DMS153 treated with DMSO at 0.1 percent for 48 hours (cell line): Measurements from ENCODE around the gene CTXND1.
A peak's percentile ranks its signal among the peaks of the same experiment; 100 is the strongest.

Experiments used
- DNase-seq: peaks from one replicate; lab custom pipeline; 2025; ENCODE audit not compliant: unreplicated experiment; lab: John Stamatoyannopoulos, UW

Gene CTXND1

DNA sequence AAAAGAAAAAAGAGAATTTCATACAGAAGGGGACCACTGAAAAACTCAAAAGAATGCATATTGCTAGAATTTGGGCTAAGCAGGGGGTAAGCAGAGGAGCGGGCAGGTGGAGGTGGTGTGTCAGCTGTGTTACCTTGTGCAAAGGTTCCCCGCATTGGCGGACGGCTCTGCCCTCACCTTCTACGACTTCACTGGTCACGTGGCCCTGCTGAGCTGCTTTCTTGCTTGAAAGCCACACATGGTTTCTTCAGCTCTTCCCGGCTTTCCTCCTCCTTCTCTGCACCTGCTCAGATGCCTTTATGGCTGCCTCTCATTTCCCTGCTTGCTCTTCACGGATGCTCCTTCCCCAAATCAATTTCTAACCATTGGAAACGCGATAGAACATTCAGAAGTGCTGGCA, 68.7 kb downstream of the CTXND1 start:
- no peak for DNase-seq

DNA sequence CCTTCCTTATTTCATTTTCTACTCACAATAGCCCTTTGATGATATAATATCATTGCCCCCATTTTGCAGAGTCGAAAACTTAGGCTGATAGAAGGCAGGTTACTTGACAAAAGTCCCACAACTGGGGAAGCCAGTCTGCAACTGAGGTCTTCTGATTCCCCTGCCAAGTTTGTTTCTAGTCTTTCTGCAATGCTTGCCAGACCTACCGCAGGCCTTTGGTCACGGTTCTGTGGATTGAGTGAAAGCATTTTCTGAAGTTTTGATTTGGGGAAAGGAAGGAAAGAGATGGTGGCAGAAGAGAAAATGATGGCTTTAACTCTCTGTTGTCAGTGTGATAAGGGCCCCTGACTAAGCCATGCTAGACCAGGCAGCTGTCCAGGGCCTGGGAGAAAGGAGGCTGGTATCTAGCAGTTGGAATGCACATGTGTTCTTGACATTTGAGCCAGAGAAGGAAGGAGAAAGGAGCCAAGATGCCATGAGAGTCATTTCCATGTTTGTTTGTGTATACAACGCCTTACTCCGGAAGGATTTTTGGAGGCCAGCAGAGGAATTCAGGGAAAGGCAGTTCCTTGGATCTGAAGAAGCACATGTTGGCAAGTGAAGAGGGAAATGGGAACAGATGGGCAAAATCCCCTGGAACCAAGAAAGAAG, 69.3 kb downstream of the CTXND1 start:
- DNase-seq, result no peak

DNA sequence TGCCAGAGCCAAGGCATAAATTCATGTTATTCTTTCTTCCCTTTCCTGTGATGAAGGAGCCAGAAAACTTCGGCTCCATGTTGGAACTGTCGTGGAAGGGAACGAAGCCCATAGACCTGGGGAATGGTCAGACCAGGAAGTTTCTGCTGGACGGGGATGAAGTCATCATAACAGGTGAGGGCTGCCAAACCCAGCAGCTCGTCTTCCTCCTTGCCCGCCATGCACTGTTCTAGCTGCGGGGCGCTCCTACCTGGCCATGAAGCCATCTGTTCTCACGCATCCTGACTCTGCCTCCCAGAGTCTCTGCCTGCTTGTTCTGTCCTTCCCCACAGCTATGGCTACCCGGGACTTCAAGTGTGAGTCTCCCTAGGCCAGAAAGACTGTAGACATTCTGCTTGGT, 71.0 kb downstream of the CTXND1 start:
- no peak for DNase-seq

- DNase-seq, result no peak
Observed at GRCh38 chr15:80180468-80180867, 71.5 kb downstream of the CTXND1 start.

DNA sequence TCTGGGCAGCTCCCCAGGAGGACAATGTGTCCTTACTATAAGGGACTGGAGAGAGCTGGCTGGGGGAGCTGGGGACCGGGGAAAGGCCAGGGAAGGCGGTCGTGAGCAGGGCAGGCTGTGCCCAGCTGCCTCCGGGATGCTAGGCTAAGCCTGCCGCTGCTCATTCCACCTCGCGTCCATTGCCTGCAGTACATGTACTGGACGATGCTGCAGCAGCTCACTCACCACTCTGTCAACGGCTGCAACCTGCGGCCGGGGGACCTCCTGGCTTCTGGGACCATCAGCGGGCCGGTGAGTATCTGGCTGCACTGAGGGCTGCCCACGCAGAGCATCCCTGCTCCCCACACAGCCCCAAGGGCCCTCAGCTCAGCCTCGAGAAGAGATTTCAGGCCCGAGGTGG, 72.1 kb downstream of the CTXND1 start:
- no peak for DNase-seq

- DNase-seq, result no peak
Observed at GRCh38 chr15:80179025-80179759, 72.8 kb downstream of the CTXND1 start.

- no peak for DNase-seq
Observed at GRCh38 chr15:80177156-80177555, 74.9 kb downstream of the CTXND1 start.

DNA sequence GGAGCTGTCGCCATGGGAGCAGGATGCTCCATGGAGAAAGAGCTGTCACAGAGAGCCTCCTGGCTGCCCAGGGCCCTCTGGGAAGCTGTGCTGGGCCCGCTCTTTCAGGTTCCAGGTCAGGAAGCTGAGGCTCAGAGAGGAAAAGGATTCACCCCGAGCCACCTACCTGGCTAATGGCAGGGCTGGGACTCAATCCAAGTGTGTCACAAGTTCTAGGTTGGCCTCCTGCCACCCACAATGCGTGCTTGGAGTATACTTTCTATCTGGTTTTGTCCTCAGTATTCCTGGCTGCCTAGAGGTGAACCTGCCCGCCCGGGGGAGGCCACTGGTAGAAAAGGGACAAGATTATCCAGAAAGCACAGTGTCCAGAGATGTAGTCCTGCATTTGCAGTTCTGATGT, 75.6 kb downstream of the CTXND1 start:
- DNase-seq, result no peak

GRCh38 chr15:80175436-80175835, 76.6 kb downstream of the CTXND1 start:
- no peak for DNase-seq

DNA sequence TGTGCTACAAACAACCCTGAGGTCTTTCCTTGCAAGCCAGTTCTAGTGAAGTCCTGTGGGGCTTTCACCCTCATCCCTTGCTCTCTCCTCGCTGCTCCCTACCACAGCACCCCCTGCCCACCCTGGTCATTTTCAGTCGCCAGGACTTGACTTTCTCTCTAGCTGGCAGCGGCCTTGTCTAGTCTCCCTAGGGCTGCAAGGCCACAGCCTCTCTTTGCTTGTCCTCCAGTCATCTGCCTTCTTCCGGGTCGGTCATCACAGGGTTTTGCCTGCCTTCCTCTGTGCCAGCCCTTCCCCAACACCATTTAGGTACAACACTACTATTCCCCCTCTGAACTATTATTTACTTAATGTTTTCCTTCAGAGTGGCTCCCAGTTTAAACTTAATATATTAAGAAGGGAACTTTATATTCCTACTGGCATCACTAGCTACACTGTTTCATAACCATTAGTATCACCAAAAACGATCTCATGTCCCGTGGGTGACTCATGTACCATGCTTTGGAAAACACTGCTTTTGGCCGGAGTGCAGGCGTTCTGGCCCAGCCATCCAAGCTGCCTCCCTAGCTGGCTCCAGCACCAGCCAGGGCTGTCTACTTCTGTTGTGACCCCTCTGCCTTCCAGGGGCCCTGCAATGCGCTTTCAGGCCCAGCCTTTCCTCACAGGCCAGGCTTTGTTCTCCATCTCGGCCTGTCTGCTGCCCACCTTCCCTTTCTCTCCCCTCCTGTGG, 77.8 kb downstream of the CTXND1 start:
- no peak for DNase-seq

DNA sequence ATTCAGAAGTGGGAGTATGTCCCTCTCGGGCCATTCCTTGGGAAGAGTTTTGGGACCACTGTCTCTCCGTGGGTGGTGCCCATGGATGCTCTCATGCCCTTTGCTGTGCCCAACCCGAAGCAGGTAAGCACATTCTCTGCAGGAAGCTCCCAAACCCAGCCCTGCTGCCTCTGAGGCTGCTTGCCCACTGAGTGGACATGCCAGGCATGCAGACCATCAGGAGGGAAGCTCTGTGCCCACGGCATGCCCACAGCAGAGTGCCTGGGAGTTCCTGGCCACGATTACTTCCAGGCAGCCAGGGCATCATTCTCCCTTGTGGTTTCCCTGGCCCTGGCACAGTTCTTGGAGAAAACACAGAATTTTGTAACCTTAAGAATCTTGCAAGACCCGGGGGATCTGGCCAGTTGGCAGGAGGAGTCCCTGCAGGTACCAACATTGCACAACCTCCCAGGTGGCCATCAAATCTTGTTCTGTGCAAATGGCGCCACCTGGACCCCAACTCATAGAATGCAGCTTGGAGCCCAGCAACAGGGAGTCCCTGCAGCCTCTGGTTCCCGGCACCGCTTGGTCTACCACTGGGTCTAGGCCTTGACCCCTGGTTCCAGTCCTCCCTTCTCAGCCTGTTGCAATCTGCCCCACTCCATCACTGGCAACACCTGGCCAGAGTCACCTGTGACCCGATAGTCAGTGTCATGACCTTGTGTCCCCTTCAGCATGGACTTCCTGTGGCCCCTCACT, 78.8 kb downstream of the CTXND1 start:
- DNase-seq, result peak; percentile 3

DNA sequence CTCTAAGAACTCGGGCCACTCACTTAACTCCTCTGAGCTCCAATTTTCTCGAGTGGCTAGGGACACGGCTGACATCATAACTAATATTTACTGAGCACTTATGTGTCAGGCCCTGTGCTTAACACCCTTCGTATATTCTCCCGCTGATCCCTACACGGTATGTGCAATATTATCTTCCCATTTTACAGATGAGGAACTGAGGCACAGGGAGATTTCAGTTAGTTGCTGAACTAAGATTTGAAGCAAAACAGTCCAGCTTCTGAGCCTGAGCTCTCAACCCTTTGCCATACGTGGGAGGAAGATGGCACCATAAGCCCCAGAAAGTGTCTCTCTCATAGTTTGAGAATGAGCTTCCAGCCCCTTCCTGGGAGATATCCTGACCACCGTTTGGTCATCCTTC, 79.6 kb downstream of the CTXND1 start:
- DNase-seq, result no peak

- DNase-seq, result no peak
Observed at GRCh38 chr15:80171787-80172186, 80.2 kb downstream of the CTXND1 start.

DNA sequence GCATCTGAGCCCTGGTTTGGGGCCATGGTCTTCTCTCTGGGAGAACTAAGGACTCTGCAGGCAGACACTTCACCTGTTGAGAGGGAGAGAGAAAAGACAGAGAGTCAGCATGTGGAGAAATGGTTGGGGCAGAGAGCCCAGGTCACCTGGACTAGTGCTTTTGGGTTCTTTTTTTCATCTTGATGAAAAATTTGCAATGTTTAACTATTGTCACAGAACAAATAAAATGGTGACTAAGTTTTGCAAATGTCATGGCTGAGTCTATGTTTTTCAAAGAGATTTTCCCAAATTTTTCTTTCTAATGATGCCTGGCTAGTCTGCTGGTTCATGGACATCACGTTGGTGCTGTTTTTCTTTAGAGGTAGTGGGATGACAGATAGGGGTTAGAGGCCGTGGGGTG, 81.4 kb downstream of the CTXND1 start:
- DNase-seq, result no peak

DNA sequence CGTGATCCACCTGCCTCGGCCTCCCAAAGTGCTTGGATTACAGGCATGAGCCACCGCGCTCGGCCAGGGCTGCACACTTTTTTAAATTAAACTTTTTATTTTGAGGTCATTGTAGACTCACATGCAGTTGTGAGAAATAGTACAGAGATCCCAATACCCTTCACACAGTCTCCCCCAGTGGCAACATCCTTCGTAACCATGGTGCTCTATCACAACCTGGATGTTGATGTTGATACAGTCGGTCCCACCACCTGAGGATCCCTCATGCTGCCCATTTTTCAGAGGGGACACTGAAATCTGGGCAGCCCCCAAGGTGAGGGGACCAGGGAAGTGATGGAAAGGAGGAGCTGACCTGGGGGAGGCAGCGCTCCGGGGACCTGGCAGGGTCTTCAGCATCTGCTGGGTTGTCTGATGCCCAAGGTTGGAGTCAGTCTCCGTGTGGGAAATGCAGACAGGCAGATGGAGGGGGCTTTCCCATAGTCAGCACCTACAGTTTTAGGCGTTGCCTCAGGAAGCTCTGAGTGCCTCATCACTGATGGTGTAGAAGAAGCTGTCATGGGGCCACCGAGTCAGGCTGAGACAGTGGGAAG, 82.2 kb downstream of the CTXND1 start:
- DNase-seq, result no peak

- DNase-seq, result no peak
Observed at GRCh38 chr15:80168421-80168820, 83.6 kb downstream of the CTXND1 start.

- no peak for DNase-seq
Observed at GRCh38 chr15:80167936-80168335, 84.1 kb downstream of the CTXND1 start.

GRCh38 chr15:80163897-80164296, 88.1 kb downstream of the CTXND1 start:
- no peak for DNase-seq

GRCh38 chr15:80163217-80163616, 88.8 kb downstream of the CTXND1 start:
- DNase-seq, result no peak

DNA sequence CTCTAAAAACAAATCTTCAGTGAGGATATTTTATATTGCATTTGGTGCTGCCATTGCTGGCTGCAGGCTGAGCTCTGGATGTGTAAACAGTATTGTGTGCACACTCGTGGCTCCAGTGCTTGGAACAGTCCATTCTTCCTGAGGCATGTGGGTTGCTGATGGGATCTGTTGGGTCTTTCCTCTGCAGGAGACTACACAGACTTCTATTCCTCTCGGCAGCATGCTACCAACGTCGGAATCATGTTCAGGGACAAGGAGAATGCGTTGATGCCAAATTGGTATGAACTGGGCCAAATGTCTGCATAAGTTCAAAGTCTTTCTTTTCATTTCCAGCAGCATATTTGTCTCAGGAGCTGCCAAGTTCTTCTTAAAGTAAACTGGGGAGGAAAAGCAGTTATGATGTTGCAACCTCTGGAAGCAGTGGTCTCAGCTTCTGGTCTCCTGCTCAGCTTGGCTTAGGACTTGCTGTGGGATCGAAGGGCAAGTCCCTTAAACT, 89.9 kb downstream of the CTXND1 start:
- DNase-seq, result no peak

DNA sequence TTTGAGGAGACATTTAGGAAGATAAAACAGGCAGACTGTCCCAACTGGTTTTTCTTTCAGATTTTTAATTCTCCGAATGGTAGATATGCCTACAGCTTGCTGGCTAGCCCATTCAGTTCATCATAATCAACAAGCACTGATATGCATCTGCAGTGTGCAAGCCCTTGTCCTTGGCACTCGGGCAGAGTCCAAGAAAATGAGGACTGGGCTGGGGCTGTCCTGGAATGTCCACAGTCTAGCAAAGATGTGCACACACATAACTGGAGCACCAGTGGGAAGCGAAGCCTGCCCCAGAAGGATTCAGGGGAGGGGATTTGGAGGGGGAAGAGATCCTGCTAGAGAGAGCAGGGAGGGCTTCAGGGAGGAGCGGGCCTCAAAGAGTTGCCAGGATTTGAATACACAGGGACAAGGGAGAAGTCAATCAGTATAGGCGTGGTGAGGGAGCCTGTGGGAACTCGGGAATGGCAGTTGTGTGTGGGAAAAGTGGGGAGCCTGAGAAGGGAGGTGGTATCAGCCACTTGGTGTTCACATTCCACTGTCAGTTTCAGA, 90.5 kb downstream of the CTXND1 start:
- no peak for DNase-seq
